Gastroesophageal sphincter (tissue), 3 donors: ENCODE results near the gene SLCO1A2.

Experiments
- CTCF ChIP-seq, 4 experiments: fragments of 200-600 bp in 2 of 4; fragments of 450-650 bp in 2 of 4; sonication (generic) in 1 of 4; IDR thresholded peaks; one replicate each; pipeline ENCODE4 v1.5.1; 2017 to 2019; ENCODE audit warnings: antibody characterized with exemption in 4 of 4, mild to moderate bottlenecking in 2 of 4, moderate library complexity in 2 of 4
- POLR2A ChIP-seq, 2 donors: fragments of 450-650 bp; IDR thresholded peaks; one replicate each; pipeline ENCODE4 v1.6.1; 2017; ENCODE audit warnings: antibody characterized with exemption in 2 of 2, mild to moderate bottlenecking in 2 of 2, moderate library complexity in 1 of 2

- no peak for TF ChIP-seq POLR2A (IDR thresholded peaks at IDR 0.05)
- no peak for TF ChIP-seq CTCF (IDR thresholded peaks at IDR 0.05)
Observed at GRCh38 chr12:21330682-21331253, 3.9 kb downstream of the SLCO1A2 start.
